GM18909 (cell line): Measurements from ENCODE around the gene UPF3A.
"Not testable (repeated sequence)": the region's sequence is repeated elsewhere in the genome, so short reads cannot be mapped to it uniquely, and the experiment has no call there.

Experiments
- ATAC-seq: cut with Tn5 transposase; IDR thresholded peaks from one replicate; pipeline ENCODE4 v1.9.1; 2021; ENCODE audit warnings: mild to moderate bottlenecking; ENCODE audit not compliant: unreplicated experiment, poor library complexity

The UPF3A gene, protein sequence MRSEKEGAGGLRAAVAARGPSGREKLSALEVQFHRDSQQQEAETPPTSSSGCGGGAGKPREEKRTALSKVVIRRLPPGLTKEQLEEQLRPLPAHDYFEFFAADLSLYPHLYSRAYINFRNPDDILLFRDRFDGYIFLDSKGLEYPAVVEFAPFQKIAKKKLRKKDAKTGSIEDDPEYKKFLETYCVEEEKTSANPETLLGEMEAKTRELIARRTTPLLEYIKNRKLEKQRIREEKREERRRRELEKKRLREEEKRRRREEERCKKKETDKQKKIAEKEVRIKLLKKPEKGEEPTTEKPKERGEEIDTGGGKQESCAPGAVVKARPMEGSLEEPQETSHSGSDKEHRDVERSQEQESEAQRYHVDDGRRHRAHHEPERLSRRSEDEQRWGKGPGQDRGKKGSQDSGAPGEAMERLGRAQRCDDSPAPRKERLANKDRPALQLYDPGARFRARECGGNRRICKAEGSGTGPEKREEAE

DNA sequence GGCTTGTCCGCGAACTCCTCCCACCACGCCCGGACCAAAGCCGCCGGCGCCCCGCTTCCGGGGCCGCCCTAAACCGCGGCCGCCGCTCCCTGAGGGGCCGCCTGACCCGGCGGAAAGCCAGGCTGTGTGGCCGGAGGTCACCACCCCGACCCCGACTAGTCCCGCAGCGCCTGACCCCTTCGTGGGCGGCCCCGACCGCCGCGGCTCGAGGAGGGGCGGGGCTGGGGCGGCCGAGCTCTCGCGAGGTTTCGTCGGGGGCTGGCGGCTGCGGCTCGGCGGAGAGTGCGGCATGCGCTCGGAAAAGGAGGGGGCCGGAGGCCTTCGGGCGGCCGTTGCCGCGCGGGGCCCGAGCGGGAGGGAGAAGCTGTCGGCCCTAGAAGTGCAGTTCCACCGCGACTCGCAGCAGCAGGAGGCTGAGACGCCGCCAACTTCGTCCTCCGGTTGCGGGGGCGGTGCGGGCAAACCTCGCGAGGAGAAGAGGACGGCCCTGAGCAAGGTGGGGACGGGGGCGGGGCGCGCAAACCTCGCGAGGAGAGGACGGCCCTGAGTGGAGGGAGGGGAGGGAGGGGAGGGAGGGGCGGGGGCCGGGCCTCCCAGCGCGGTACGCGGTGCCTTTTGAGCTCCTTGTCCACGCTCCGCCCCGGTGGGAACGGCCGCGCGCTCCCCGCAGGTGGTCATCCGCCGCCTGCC is at the start of gene UPF3A:
TSS of gene UPF3A (plus strand) at position 251 of the 690 bp plus-strand sequence. CDS start at position 290, 39 bp downstream.
- peak; percentile 83 for ATAC-seq

DNA sequence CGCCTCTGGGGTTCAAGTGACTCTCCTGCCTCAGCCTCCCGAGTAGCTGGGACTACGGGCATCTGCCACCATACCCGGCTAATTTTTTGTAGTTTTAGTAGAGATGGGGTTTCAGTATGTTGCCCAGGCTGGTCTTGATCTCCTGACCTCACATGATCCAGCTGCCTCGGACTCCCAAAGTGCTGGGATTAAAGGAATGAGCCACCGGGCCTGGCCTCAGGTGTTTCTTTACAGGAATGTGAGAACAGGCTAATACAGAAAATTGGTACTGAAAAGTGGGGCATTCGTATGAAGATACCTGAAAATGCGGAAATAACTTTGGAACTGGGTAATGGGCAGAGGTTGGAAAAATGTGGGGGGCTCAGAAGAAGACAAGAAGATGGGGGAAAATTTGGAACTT is 49.5 kb upstream of the UPF3A start:
- ATAC-seq: no peak

DNA sequence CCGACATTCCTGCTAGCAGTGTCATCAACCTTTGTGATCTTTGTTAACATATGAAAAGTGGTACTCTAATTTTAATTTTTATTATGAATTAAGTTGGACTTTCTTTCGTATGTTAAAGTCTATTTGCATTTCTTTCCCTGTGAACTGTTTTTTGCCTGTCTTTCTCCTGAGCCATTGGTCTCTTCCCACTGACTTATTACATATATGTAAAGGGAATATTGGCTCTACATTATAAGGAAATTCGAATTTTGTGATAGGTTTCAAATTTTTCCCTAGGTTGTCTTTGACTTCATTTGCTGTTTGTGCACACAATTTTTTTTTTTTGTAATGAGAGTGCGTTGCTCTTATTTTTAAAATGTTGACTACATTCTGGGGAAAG is 47.1 kb upstream of the UPF3A start:
- no peak for ATAC-seq

DNA sequence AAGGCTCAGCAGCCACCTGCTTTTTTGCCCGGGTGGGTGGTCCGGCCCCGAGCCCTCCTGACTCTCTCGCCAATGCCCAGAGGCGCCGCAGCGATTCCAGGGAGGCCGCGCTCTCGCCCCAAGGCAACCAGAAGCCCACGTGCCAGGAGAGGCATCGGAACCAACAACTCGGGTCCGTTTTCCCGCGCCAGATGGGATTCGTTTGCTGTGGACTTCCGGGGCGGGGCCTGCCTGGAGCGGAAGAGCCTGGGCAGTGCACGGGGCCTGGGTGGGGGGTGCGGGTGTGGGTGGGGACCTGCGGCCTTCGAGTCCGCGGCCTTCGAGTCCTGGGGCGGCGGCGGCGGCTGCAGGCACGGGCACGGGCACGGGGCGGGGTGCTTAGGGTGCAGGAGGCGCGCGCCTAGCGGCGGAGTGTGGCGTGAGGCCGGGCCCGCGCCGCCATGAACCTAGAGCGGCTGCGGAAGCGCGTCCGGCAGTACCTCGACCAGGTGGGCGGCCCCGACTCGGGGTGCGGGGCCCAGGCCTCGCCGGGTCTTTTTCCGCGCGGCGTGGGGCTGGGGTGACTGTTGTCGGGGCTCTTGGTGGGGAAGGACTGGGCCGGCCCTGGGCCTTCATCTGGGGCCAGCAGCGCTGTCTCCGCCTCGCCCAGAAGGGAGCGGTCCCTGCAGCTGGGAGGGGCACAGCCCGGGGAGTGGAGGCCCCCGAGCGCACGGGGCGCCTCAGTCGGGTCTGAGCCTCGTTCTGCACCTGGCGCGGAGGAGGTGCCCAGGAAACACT is 46.6 kb upstream of the UPF3A start, which contains the start of gene CDC16:
TSS of gene CDC16 (plus strand) at position 253 of the 777 bp plus-strand sequence. CDS start at position 441, 188 bp downstream.
- peak; percentile 89 for ATAC-seq

DNA sequence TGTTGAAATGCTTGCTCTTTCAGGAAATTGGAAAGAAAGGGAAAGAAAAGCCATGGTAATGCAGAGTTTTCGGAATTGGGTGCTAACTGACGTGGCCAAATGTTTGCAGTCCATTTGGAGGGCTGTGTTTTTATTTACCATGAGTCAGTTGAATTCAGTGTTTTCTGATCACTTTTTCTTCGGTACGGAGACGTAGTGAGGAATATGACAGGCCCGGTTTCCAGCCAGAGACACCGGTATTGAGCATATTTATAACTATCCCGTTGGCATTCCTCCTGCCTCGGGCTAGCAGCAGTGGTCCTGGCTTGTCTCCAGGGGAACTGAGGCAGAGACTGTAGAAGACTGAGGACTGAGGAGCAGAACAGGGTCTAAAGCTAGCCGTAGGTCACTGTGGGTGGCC is 45.7 kb upstream of the UPF3A start:
- no peak for ATAC-seq

DNA sequence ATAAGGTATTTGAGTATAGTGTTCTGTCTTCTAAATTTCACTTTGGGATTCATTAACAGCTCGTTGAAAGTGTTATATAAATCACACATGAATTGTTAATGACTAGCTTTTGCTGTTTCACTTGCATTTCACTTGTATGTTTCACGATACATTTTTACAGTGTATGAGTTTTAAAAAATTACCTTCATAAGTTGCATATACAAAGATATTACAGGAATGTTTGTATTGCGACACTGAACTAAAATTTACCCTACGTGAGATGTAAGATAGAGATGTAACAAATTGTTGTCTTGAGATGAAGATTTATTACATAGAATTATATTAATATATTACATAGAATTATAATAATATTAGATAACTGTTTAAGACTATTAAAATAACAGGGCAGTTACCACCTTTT is 45.2 kb upstream of the UPF3A start:
- no peak for ATAC-seq

DNA sequence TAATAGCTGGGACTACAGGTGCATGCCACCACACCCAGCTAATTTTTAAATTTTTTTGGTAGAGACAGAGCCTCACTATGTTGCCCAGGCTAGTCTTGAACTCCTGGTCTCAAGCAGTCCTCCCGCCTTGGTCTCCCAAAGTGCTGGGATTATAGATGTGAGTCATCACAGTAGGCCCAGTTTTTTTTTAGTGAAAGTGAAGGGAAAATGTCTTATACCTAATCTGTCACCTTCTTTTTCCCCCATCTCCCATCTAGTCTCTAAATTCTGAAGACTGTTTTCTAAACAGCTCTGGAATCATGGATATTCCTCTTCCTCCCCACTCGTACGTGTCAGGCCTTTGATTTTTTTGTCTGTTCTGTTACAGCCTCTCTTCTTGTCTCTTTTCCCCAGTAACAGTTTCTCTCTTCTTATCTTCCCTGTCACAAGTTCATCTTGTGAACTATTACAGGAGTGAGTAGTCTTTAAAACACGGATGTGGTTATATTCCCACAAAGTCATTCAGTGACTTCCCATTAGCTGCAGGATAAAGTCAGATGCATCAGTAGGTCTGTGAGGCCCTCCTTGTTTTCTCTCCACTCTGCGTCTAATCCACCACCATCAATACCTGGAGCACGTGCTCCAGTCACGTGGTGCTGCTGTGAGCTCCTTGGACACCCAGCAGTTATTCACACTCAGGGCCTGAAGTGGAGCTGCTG is 43.8 kb upstream of the UPF3A start:
- no peak for ATAC-seq

DNA sequence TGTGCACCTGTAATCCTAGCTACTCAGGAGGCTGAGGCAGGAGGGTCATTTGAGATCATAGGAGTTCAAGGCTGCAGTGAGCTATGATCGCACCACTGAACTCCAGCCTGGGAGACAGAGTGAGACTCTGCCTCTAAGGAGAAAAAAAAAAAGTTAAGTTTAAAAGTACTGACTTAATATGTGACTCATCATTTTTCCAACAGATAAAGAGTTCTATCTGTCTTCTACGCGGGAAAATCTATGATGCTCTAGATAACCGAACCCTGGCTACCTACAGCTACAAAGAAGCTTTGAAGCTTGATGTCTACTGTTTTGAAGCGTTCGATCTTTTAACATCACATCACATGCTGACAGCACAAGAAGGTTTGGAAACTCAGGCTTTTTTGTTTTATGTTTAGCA is 39.5 kb upstream of the UPF3A start:
- no peak for ATAC-seq

DNA sequence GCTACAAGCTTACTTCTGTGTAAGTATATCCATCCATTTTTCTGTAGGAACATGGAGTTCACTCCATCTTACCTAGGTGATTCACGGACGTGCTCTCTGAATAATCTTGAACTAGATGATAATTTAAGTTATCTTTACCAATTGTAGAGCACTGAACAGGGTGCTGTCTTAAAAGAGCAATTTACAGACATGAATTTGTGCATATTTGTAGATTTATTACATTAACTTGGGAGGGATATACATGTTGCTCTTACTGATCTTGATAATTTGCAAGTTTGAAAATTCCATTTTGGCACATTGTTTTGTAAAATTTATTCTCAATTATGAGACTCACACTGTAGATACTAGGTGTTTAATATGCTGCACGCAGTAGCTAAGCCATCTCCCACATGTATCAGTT is 37.4 kb upstream of the UPF3A start:
- no peak for ATAC-seq

DNA sequence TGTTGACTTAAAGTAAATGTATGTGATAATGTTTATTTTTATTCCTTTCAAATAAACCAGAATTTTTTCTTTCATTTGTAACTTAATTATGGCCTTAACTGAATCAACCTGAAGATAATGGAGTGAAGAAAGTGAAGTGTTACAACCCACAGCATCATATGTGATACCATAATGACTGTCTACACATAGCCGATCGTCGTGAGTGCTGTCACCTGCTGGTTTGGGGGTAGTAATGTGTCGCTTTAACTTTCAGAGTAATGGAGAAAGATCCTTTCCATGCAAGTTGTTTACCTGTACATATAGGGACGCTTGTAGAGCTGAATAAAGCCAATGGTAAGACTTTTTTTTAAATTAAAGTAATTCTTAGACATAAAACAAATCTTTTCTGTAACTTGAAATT is 36.8 kb upstream of the UPF3A start:
- ATAC-seq: no peak

DNA sequence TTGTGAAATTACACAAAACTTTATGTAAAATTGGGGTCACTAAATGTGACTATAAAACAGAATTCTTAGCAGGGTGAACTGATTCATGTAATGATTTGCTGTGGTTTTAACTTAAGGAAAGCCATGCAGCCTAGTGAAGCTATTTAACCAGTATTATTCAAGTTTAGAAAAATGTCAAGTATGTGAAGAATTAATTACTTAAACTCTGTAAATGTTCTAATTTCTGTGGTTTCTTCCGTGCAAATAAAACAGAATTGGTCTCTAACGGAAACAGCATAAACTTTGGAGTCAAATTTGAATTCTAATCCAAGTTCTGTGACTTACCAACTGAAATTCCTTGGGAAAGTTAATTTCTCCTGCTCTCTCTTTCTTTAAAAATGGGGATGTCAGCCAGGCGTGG is 33.4 kb upstream of the UPF3A start:
- no peak for ATAC-seq

DNA sequence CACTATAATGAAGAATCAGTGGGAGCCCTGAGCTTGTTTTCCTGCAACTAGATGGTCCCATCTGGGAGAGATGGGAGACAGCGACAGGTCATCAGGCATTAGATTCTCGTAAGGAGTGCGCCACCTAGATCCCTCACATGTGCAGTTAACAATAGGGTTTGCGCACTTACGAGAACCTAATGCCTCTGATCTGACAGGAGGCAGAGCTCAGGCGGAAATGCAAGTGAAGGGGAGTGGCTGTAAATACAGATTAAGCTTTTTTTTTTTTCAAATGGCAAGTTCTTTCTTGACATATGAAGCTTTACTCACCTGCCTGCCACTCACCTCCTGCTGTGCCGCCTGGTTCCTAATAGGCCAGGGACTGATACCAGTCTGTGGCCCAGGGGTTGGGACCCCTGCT is 32.3 kb upstream of the UPF3A start:
- no peak for ATAC-seq

DNA sequence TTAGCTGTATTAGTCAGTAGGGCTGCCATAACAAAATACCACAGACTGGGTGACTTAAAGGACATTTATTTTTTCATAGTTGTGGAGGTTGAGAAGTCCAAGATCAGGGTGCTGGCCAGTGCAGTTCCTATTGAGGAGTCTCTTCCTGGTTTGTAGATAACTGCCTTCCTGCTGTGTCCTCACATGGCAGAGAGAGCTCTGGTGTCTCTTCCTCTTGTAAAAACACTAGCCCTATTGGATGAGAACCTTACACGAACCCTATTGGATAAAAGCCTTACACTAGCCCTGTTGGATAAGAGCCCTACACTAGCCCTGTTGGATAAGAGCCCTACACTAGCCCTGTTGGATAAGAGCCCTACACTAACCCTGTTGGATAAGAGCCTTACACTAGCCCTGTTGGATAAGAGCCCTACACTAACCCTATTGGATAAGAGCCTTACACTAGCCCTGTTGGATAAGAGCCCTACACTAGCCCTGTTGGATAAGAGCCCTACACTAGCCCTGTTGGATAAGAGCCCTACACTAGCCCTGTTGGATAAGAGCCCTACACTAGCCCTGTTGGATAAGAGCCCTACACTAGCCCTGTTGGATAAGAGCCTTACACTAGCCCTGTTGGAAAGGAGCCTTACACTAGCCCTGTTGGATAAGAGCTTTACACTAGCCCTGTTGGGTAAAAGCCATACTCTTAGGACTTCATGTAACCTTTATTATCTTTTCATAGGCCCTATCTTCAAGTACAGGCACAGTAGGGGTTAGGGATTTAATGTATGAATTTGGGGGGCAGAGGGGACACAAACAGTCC is 29.6 kb upstream of the UPF3A start:
- not testable (repeated sequence) for ATAC-seq

DNA sequence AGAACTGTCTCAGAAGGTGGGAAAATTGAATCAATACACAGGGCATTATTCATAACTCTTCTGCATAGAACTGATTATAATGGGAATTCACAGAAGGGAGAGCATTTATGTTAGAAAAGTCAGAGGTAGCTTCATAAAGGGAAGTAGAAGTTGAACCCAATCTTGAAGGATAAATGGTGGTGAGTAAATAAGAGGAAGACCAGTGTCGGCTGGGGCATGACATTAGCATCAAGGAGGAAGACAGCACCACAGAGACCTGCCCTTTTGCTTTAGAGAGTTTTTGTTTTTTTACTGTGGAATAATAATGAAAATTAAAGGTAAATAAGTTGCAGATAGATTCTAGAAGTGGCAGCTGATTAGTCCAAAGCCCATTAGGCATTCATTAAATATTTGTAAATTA is 24.9 kb upstream of the UPF3A start:
- no peak for ATAC-seq

DNA sequence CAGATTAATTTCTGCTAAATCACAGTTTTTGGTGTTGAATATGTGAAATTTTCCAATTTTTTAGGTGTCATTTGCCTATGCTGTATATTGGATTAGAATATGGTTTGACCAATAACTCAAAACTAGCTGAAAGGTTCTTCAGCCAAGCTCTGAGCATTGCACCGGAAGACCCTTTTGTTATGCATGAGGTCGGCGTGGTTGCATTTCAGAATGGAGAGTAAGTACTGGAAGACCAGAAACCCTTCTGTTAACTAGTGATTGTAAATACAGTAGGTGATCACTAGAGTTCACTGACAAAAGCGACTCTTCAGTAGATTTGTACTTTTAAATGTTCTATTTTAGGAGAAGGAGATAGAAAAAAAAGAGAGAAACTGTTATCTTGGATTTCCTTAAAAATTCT is 24.4 kb upstream of the UPF3A start:
- no peak for ATAC-seq

DNA sequence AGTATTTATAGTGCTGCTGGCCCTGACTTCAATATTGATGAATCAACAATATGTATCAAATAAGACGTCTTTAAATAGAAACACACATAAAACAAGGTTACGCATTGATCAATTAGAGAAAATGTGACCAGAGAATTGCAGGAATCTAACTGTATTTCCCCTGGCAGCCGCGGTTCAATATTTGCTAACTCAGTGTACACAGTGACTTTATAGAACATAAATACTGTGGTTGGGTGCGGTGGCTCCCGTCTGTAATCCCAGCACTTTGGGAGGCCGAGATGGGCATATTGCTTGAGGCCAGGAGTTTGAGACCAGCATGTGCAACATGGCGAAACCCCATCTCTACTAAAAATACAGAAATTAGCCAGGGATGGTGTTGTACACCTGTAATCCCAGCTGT is 22.8 kb upstream of the UPF3A start:
- no peak for ATAC-seq

DNA sequence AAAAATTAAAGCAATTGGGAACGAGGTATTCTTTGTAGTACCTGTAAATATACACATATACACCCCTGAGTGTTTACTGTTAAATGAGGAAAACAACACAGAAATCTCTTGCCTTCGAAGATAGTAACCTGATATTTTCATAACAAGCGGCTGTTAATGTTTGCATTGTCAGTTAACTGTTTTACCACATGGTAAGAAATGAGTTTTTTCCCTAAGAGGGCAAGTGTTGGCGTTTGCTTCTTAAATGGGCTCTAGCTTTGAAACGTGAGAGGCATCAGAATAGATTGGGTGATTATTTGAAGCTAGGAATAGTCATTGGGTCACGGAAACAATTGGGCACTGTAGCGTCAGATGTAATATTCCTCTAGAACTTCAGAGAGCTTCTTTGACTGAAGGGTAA is 22.0 kb upstream of the UPF3A start:
- no peak for ATAC-seq

DNA sequence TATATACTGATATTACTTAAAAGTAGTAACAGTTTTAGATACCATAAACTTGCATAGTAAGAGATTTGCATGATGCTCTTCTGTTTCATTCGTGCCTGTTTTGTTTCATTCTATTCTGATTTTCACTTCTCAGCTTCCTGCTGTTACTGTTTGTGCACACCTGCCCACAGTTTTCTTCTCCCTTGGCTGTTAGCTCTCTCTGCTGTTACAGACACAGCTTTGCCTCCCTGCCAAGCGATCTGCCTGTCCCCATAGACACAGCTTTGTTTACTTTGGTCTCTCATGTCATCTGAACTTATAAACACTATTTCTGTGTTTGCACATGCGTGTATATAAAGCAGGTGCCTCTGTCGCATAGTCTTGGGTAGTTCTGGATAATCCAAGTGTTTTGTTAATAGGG is 21.4 kb upstream of the UPF3A start:
- peak; percentile 51 for ATAC-seq

DNA sequence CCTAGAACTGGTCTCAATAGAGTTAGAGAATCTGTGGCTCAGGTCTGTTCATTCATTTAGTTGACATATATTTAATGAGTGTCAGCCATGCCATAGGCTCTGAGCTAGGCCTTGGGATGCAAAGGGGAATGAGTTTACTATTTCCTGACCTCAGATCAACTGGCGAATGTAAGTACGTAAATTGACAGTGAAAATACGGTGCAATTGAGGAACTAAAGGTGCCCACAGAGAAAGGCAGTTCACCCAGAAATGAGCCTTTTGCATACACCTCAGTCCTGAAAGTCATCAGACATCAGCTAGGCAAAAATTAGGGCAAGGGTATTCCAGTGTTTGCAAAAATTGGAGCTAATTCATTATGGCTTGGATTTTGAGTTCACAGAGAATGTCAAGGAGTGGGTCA is 20.6 kb upstream of the UPF3A start:
- ATAC-seq: no peak
